GM19324 (cell line): ENCODE data around the gene NCAPH2.

Experiments
- ATAC-seq: cut with Tn5 transposase; IDR thresholded peaks from one replicate; pipeline ENCODE4 v1.9.1; 2021; ENCODE audit warnings: mild to moderate bottlenecking, moderate library complexity; ENCODE audit not compliant: unreplicated experiment, low FRiP score

Gene NCAPH2

GRCh38 chr22:50473855-50474671 is 34.0 kb upstream of the NCAPH2 start:
- ATAC-seq, result no peak

DNA sequence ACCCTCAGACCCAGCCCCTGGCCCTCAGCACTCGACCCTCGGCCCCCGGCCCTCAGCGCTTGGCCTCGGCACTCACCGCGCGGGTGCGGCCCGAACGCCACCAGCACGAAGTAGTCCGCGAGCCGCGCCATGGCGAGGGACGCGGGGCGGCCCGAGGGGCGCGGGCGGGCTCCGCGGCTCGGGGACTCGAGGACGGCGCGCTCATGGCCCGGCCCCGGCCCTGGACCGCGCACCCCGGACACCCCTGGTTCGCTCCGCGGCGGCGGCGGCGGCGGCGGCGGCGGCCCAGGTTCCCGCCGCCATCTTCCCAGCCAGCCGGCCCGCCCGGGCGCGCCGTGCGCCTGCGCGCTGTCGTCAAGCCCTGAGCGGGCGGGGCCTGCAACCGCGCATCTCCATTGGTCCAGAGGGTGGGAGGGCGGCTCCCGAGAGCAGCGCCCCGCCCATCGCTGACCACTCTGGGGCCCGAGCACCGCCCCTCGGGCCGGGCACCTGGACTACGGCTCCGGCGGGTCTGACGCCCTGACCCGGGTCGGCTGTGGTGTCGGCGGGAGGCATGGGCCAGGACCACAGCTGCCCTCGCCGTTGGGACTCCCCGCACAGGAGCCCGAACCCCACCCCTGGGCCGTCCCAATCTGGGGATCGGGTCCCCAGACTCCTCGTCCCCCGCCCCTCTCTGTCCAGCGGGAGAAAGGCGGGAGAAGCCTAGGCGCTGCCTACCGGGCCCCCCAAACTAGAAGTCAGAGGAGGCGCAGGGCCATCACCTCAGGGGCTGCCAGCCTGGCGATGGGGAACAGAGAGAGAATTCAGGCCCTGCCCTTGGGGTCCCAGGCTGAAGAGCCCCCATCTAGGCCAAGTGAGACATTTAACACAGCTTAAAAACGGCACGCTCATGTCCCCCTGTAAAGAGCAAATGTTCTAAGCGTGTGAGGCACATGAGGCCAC is 33.0 kb upstream of the NCAPH2 start, which contains the start of gene SBF1:
Gene SBF1 (minus strand): TSS at position 326 of the 942 bp plus-strand sequence. CDS start 195 bp downstream, at position 131.
- ATAC-seq, result peak; percentile 81

- no peak for ATAC-seq
Measured at GRCh38 chr22:50475652-50476002, 32.4 kb upstream of the NCAPH2 start.

- ATAC-seq, result no peak
Measured at GRCh38 chr22:50476868-50477267, 31.2 kb upstream of the NCAPH2 start.

- ATAC-seq, result no peak
Measured at GRCh38 chr22:50477923-50478322, 30.1 kb upstream of the NCAPH2 start.

DNA sequence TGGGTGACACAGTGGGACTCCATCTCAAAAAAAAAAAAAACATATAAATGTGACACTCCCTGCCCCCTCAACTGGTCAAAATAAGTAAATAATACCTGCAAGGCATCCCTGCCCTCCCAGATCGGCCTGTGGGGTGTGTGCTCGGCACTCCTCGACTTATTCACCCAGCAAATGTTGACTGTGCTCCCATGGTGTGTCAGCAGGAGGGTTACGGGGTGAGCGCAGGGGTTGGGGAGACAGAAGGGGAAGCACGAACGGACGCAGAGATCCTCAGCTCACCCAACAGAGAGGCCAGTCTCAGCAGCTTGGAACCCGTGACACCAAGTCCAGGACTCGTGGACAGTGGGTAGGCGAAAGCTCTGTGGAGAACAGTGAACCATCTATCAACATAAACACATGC is 28.3 kb upstream of the NCAPH2 start:
- ATAC-seq, result no peak

- ATAC-seq, result no peak
Measured at GRCh38 chr22:50481045-50481439, 27.0 kb upstream of the NCAPH2 start.

GRCh38 chr22:50481440-50482106 is 26.5 kb upstream of the NCAPH2 start, which contains the start of gene ADM2:
TSS of gene ADM2 (plus strand) at chr22:50481543. CDS start at chr22:50481848, 305 bp downstream.
- ATAC-seq, result no peak

- ATAC-seq, result no peak
Measured at GRCh38 chr22:50482107-50483074, 25.6 kb upstream of the NCAPH2 start.

- ATAC-seq, result no peak
Measured at GRCh38 chr22:50483106-50483505, 24.9 kb upstream of the NCAPH2 start.

DNA sequence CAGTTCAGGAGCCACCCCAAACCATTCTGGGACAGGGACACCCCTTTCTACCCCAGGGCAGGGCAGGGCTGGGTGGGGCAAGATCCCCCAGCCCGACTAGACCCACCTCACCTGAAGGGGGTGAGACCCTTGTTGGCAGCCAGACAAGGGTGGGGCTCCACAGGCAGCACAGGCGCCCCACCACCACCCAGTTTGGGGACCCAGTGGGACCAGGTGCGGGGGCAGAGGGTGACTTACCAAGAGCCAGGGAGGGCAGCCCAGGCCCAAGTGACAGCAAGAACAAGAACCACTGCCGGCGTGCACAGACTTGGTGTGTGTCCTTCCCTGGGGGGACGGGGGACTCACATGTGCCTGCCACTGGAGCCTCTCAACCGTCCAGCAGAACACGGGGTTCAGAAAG is 24.5 kb upstream of the NCAPH2 start:
- no peak for ATAC-seq

DNA sequence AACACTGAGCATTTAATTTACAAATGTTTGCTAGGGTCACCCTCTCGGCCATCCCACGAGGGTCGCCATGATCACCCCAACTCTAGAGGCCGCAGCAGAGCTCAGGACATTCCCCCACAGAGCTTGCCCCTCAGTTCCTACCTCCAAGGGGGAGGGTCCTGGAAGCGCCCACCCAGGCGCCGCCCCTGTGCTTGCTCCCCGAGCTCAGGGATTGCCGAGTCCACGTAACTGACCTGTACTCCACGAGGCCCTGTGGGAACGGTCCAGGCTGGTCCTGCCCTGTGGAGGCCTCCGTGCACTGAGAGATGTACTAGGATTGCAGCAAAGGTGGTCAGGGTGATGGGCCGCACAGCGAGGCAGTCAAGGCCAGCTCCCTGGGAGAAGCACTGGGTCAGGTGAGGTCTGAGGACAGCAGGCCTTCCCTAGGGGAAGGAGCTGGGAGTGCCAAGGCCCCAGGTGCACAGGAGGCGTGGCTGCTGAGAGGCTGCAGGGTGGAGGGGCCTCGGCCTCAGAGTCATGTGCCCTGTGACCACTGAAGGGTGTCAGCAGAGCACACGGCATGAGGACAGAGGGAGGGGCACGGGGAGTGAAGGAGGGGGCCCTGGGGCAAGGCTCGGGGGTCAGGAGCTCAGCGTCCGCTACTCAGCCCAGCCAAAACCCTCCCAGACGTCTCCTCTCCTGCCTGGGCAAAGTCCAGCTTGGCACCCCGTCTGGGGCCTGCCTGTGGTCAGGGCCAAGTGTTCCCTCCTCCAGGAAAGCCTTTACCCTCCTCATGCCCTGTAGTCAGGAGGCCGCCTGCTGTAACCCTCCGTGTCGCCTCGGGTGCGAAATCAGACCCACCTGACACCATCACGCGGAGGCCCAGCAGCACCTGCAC is 23.8 kb upstream of the NCAPH2 start:
- no peak for ATAC-seq

GRCh38 chr22:50485221-50486131 is 22.5 kb upstream of the NCAPH2 start:
- ATAC-seq, result no peak

GRCh38 chr22:50486561-50487289 is 21.3 kb upstream of the NCAPH2 start, which contains the start of gene MIOX:
TSS of gene MIOX (plus strand) at chr22:50486859. CDS start at chr22:50486898, 39 bp downstream.
- no peak for ATAC-seq

DNA sequence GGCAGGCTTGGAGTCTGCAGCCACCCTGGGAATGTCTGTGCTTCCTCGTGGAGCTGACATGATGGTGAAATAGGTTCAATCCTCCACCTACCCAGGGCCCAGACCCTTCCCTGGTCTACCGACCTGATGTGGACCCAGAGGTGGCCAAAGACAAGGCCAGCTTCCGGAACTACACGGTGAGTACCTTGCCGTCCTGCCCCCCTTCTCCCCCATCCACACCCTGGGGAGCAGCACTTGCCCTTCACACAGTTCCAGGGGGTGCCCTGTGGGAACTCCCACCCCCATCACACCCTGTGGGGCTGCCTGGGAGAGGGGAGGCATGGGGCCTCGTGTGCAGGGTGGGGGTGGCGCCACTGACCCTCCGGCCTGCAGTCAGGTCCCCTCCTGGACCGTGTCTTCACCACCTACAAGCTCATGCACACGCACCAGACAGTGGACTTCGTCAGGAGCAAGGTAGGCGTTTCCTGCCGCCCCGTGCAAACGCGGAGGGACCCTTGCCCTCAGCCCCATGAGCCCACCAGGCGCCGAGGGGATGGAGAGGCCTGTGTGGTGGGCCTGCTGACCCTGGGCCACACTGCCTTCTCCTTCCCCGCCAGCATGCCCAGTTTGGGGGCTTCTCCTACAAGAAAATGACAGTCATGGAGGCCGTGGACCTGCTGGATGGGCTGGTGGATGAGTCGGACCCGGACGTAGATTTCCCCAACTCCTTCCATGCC is 20.6 kb upstream of the NCAPH2 start:
- no peak for ATAC-seq

DNA sequence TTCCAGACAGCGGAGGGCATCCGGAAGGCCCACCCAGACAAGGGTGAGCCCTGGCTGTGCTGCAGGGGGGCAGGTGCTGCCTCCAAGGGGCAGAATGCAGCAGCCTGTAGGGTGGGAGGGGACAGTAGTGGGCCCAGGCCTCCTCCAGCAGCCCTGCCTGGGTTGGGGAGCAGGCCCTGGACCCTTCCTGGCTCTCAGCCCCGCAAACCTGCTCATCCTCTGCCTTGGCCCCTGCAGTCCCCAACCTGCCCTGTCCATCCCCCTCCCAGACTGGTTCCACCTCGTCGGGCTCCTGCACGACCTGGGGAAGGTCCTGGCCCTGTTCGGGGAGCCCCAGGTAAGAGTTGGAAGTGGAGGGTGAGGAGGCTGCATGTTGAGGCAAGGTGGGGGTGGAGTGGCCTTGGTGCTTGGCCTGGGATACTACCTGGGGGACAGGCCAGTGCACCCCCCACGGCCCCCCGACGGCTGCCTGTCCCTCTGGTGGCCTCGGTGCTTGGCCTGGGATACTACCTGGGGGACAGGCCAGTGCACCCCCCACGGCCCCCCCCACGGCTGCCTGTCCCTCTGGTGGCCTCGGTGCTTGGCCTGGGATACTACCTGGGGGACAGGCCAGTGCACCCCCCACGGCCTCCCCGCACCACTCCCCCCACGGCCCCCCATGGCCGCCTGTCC is 19.9 kb upstream of the NCAPH2 start:
- no peak for ATAC-seq
